Measurements from ENCODE around the gene METTL1. TPM values are rescaled to one million over a fixed set of nuclear protein-coding genes. Genes with fewer than 3 reads are reported as not detected.
"Not testable (repeated sequence)": the region's sequence is repeated elsewhere in the genome, so short reads cannot be mapped to it uniquely, and the experiment has no call there.

The METTL1 gene
- total RNA-seq = 10 to 100 TPM in 3 of 4 donors, 1 to 10 TPM in 1; 6.5 to 22.7 (median 17.9) TPM

DNA sequence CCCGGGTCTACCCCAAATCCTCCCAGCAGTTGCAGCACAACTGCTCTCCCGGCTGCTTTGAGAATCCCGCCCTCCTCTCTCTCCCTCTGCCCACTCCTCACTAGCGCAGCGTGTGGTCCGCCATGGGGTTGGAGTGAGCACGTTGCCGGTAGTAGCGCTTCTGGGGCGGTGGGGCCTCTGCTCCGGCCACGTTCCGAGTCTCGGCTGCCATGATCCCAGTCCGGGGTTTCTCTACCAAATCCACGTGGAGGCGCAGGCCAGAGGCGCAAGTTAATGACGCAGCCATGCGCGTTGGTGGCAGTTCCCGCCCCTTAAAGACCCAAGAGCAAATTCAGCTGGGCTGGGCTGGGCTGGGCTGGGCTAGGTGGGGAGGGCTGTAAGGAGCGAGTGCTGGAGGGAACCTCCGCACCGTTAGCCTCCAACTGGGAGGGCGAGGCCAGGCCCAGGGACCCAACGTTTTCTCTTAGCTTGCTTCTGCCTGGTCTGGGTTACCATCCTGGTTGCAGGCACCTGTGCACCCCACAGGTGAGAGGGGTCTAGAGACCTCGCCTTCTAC, at the start of gene METTL1:
Gene METTL1 (minus strand): TSS at position 233 of the 556 bp plus-strand sequence. CDS start 22 bp downstream, at position 211.
- intact Hi-C loops (cut with DNase I; ENCODE audit: low total_unique reads) (loop anchor here (1.0 to 2.0 kb wide), 2 partner anchors 10 to 19 kb away; partner anchors contain the start of genes CDK4 and TSFM), in situ Hi-C loops (cut with MboI; ENCODE audit: low sequenced_read_pairs in 4 of 4) (no loop called here)
- peak; percentile 89 to 92 for DNase-seq
- no peaks in the 10 kb centered on the region for H3K9me3 ChIP-seq
- TF ChIP-seq, protein P1, sequence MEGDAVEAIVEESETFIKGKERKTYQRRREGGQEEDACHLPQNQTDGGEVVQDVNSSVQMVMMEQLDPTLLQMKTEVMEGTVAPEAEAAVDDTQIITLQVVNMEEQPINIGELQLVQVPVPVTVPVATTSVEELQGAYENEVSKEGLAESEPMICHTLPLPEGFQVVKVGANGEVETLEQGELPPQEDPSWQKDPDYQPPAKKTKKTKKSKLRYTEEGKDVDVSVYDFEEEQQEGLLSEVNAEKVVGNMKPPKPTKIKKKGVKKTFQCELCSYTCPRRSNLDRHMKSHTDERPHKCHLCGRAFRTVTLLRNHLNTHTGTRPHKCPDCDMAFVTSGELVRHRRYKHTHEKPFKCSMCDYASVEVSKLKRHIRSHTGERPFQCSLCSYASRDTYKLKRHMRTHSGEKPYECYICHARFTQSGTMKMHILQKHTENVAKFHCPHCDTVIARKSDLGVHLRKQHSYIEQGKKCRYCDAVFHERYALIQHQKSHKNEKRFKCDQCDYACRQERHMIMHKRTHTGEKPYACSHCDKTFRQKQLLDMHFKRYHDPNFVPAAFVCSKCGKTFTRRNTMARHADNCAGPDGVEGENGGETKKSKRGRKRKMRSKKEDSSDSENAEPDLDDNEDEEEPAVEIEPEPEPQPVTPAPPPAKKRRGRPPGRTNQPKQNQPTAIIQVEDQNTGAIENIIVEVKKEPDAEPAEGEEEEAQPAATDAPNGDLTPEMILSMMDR (IDR thresholded peaks at IDR 0.05 in 4 of 5, conservative IDR thresholded peaks at IDR 0.05 in 1 of 5) = no peak
- TF ChIP-seq POLR2A (IDR thresholded peaks at IDR 0.05) = peak; percentile 44 to 45
- H3K27me3 ChIP-seq = peaks cover under 1 to 3% (median 3%) of the 10 kb centered on the region in 3 donors
- peak; percentile 92 to 97 for ATAC-seq
- peaks cover 0 to 39% of the 10 kb centered on the region in 2 donors for H3K36me3 ChIP-seq
- H3K27ac ChIP-seq = peak within 1 kb of the TSS; percentile 84 to 94 (median 87)
- H3K4me3 ChIP-seq = peak within 1 kb of the TSS; percentile 79 to 97 (median 90)
- peaks cover 17 to 20% of the 10 kb centered on the region in 2 donors for H3K4me1 ChIP-seq

DNA sequence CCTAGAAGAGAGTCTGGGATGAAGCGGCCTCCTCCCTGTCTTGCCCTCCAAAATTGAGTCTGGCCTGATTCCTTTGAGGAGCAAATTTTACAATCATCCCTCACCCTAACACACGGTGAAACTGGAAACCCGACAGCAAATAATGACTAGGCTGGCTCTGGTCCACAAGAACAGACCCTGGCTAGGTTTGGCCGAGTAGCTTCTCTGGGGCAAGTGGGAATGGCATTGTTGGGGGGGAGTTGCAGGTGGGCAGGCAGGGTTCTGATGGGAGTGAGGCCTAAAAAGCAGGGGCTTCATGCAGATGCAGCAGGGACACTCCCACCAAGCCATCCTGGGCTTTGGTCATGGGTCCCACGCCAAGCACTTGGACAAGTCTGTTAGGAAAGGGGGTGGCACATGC, 49.1 kb upstream of the METTL1 start:
- intact Hi-C loops (cut with DNase I; ENCODE audit: low total_unique reads); H3K9me3 ChIP-seq; H3K4me3 ChIP-seq; ATAC-seq; DNase-seq; in situ Hi-C loops (cut with MboI; ENCODE audit: low sequenced_read_pairs in 4 of 4); H3K27me3 ChIP-seq: not testable (repeated sequence)
- Histone ChIP-seq H3K36me3 (peaks cover 0 to 69% of the 10 kb centered on the region in 2 donors), H3K27ac (peak overlapping the region in 3 of 4 donors; percentile 1 to 70 (median 53)), H3K4me1 (peaks cover 27 to 41% of the 10 kb centered on the region in 2 donors)

GRCh38 chr12:57820119-57820518, 48.2 kb upstream of the METTL1 start:
- ATAC-seq; in situ Hi-C loops (cut with MboI; ENCODE audit: low sequenced_read_pairs in 4 of 4); H3K9me3 ChIP-seq; H3K27me3 ChIP-seq; intact Hi-C loops (cut with DNase I; ENCODE audit: low total_unique reads); H3K4me3 ChIP-seq; DNase-seq: not testable (repeated sequence)
- Histone ChIP-seq H3K27ac (peak overlapping the region in 3 of 4 donors; percentile 29 to 70 (median 53)), H3K36me3 (peaks cover 0 to 60% of the 10 kb centered on the region in 2 donors), H3K4me1 (peaks cover 33 to 50% of the 10 kb centered on the region in 2 donors)

GRCh38 chr12:57817990-57818331, 46.1 kb upstream of the METTL1 start:
- H3K27me3 ChIP-seq; in situ Hi-C loops (cut with MboI; ENCODE audit: low sequenced_read_pairs in 4 of 4); H3K4me3 ChIP-seq; H3K9me3 ChIP-seq; ATAC-seq; intact Hi-C loops (cut with DNase I; ENCODE audit: low total_unique reads); DNase-seq: not testable (repeated sequence)
- H3K4me1 ChIP-seq = peaks cover 40 to 49% of the 10 kb centered on the region in 2 donors
- peaks cover 0 to 38% of the 10 kb centered on the region in 2 donors for H3K36me3 ChIP-seq
- peak overlapping the region; percentile 40 to 70 (median 50) for H3K27ac ChIP-seq

DNA sequence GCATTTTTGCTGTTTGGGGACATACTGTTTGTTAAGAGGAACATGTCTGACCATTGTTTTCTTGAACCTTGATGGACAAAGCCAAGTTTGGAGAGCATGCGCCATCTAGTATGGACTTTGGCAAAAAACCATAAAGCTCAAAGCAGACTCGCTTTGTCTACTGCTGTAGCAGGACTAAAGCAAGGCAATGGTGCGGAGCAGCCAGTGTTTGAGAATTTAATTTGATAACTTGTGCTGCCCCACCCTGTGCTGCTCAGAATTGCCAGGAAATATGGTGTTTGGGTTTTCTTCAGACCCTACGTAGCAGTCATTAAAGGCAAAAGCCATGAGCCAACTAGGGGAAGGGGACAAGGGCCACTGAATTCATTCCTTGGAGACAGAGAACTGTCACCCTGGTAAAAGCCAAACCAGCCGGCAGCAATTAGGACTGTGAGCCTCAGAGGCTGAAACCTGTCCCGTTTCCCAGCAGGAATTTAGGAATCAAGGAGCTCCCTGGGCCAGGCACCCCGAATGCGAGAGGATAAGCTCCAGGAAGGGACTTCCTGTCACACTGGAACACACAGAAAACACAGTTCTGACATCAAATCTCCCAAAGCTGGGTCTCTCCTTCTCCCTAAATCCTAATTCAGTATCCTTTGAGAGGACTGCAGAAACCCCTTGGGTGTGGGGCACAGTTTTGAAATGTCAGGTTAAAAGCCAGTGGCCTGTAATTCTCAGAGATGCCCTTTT, 45.5 kb upstream of the METTL1 start:
- H3K27ac ChIP-seq = peak overlapping the region; percentile 40 to 70 (median 50)

GRCh38 chr12:57816855-57817151, 44.9 kb upstream of the METTL1 start:
- peak; percentile 25 to 57 for ATAC-seq
- no peak for TF ChIP-seq POLR2A (IDR thresholded peaks at IDR 0.05)
- TF ChIP-seq, protein P1 (IDR thresholded peaks at IDR 0.05 in 4 of 5, conservative IDR thresholded peaks at IDR 0.05 in 1 of 5) = no peak
- no peaks in the 10 kb centered on the region for H3K9me3 ChIP-seq
- H3K27ac ChIP-seq = peak overlapping the region; percentile 40 to 70 (median 50)
- H3K27me3 ChIP-seq = no peaks in the 10 kb centered on the region
- peak in 1 of 2 donors; percentile 63 for DNase-seq
- H3K4me3 ChIP-seq = no peak overlapping the region
- peaks cover 33 to 37% of the 10 kb centered on the region in 2 donors for H3K4me1 ChIP-seq
- peaks cover 0 to 37% of the 10 kb centered on the region in 2 donors for H3K36me3 ChIP-seq
- intact Hi-C loops (cut with DNase I; ENCODE audit: low total_unique reads) (no loop called here), in situ Hi-C loops (cut with MboI; ENCODE audit: low sequenced_read_pairs in 4 of 4) (no loop called here)

More for the DNA sequence above, 45.5 kb upstream of the METTL1 start:
- Histone ChIP-seq H3K36me3 (peaks cover 0 to 37% of the 10 kb centered on the region in 2 donors), H3K9me3 (no peaks in the 10 kb centered on the region), H3K27me3 (no peaks in the 10 kb centered on the region), H3K4me3 (no peak overlapping the region), H3K4me1 (peaks cover 35 to 44% of the 10 kb centered on the region in 2 donors)
- TF ChIP-seq, protein P1 (IDR thresholded peaks at IDR 0.05 in 4 of 5, conservative IDR thresholded peaks at IDR 0.05 in 1 of 5) = no peak
- TF ChIP-seq POLR2A (IDR thresholded peaks at IDR 0.05) = no peak
- intact Hi-C loops (cut with DNase I; ENCODE audit: low total_unique reads) (no loop called here), in situ Hi-C loops (cut with MboI; ENCODE audit: low sequenced_read_pairs in 4 of 4) (no loop called here)
- DNase-seq = no peak
- no peak for ATAC-seq
